Hepatocyte (in vitro differentiated cells): ENCODE results near the gene ERH. TPM values are rescaled to one million over a fixed set of nuclear protein-coding genes. Genes with fewer than 3 reads are reported as not detected.

ENCODE experiments used
- DNase-seq: peaks from one replicate; pipeline ENCODE4 v3.0.0-alpha.2; 2016; ENCODE audit warnings: low spot score
- H2AFZ ChIP-seq: fragments of 200-600 bp; sonication (generic); 2 replicates; pipeline ENCODE4 v1.6.0; 2016; ENCODE audit warnings: antibody characterized with exemption, mild to moderate bottlenecking
- H3K27ac ChIP-seq: fragments of 200-600 bp; sonication (generic); 2 replicates; pipeline ENCODE4 v1.5.1; 2016; ENCODE audit warnings: mild to moderate bottlenecking
- H3K27me3 ChIP-seq: fragments of 200-600 bp; sonication (generic); 2 replicates; pipeline ENCODE4 v1.6.1; 2016
- H3K36me3 ChIP-seq: fragments of 200-600 bp; sonication (generic); replicated peaks from 2 replicates; pipeline ENCODE4 v1.5.1; 2016; ENCODE audit warnings: low read depth; ENCODE audit not compliant: insufficient read depth
- H3K4me1 ChIP-seq: fragments of 200-600 bp; sonication (generic); 2 replicates; pipeline ENCODE4 v1.5.1; 2016; ENCODE audit warnings: mild to moderate bottlenecking, moderate library complexity; ENCODE audit not compliant: insufficient read depth
- H3K4me2 ChIP-seq: fragments of 200-600 bp; sonication (generic); 2 replicates; pipeline ENCODE4 v1.6.0; 2016
- H3K4me3 ChIP-seq: fragments of 200-600 bp; sonication (generic); 2 replicates; pipeline ENCODE4 v1.5.1; 2016; ENCODE audit warnings: mild to moderate bottlenecking
- H3K79me2 ChIP-seq: fragments of 200-600 bp; sonication (generic); 2 replicates; pipeline ENCODE4 v1.6.0; 2017; ENCODE audit warnings: mild to moderate bottlenecking
- H3K9me2 ChIP-seq: fragments of 200-600 bp; sonication (generic); replicated peaks from 2 replicates; pipeline ENCODE4 v1.6.0; 2017; ENCODE audit warnings: mild to moderate bottlenecking; ENCODE audit not compliant: insufficient read depth
- H3K9me3 ChIP-seq: fragments of 200-600 bp; sonication (generic); 2 replicates; pipeline ENCODE4 v1.5.1; 2016; ENCODE audit warnings: low read depth, mild to moderate bottlenecking
- H4K20me1 ChIP-seq: fragments of 200-600 bp; sonication (generic); 2 replicates; pipeline ENCODE4 v1.6.0; 2016; ENCODE audit warnings: mild to moderate bottlenecking; ENCODE audit not compliant: insufficient read depth, poor library complexity, severe bottlenecking
- CTCF ChIP-seq: fragments of 200-600 bp; sonication (generic); IDR thresholded peaks from 2 replicates; pipeline ENCODE4 v1.5.1; 2016; ENCODE audit warnings: antibody characterized with exemption, mild to moderate bottlenecking; ENCODE audit not compliant: poor library complexity
- EZH2 ChIP-seq: fragments of 200-600 bp; sonication (generic); IDR thresholded peaks from 2 replicates; pipeline ENCODE4 v1.6.1; 2016; ENCODE audit warnings: antibody characterized with exemption, mild to moderate bottlenecking, borderline replicate concordance
- EZH2phosphoT487 ChIP-seq: fragments of 200-600 bp; sonication (generic); IDR thresholded peaks from one replicate; pipeline ENCODE4 v1.6.1; 2018; ENCODE audit warnings: antibody characterized with exemption, mild to moderate bottlenecking, low read depth, moderate library complexity; ENCODE audit not compliant: unreplicated experiment, severe bottlenecking
- WGBS: methylation state at CpG from one replicate; pipeline ENCODE4 v1.1.6; 2016; ENCODE audit warnings: low lambda C conversion rate; ENCODE audit errors: missing lambda C conversion rate; 5-methylcytosine and 5-hydroxymethylcytosine counted together
- polyA plus RNA-seq: library from polyadenylated mRNA; unstranded; fragments of >200 nt; fragmentation: Nextera tagmentation; extraction: Ambion mirVana; gene quantifications from 2 replicates; pipeline ENCODE4 v1.2.1, GENCODE V29; 2016
- total RNA-seq: library from RNA; depleted of rRNA; stranded (reverse); fragments of >200 nt; gene quantifications from 2 replicates; pipeline ENCODE4 v1.2.3, GENCODE V29; 2014

The ERH gene
- total and polyA plus RNA-seq, 2 experiments from 2014 or later = 147 to 219 TPM

- Histone ChIP-seq H3K4me3 (no peak overlapping the region), H3K9me3 (no peaks in the 10 kb centered on the region), H2AFZ (no peak overlapping the region), H3K4me1 (no peaks in the 10 kb centered on the region), H3K79me2 (peaks cover 49% of the 10 kb centered on the region), H4K20me1 (peaks cover 4% of the 10 kb centered on the region), H3K27ac (no peak overlapping the region), H3K9me2 (no peaks in the 10 kb centered on the region), H3K27me3 (no peaks in the 10 kb centered on the region), H3K36me3 (no peaks in the 10 kb centered on the region), H3K4me2 (no peak overlapping the region)
- TF ChIP-seq CTCF = no peak
- no peak for TF ChIP-seq EZH2
- no peak for TF ChIP-seq EZH2phosphoT487
- WGBS = 93% methylated on average over 12 of the region's 12 CpGs
- no peak for DNase-seq
These were observed 41.6 kb upstream of the ERH start for GRCh38 chr14:69439521-69440270.

DNA sequence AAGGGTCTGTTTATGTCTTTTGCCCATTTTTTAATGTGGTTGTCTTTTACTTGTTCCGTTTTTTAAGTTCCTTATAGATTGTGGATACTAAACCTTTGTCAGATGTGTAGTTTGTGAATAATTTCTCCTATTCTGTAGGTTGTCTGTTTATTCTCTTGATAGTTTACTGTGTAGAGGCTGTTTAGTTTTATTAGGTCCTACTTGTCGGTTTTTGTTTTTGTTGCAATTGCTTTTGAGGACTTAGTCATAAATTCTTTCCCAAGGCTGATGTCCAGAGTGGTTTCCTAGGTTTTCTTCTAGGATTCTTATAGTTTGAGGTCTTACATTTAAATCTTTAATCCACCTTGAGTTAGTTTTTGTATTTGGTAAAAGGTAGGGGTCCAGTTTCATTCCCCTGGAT is 34.3 kb upstream of the ERH start:
- Histone ChIP-seq H3K9me2 (no peaks in the 10 kb centered on the region), H3K4me1 (no peaks in the 10 kb centered on the region), H3K27me3 (no peaks in the 10 kb centered on the region), H3K79me2 (peaks cover 74% of the 10 kb centered on the region), H3K4me3 (no peak overlapping the region), H3K36me3 (no peaks in the 10 kb centered on the region), H3K27ac (no peak overlapping the region), H3K9me3 (no peaks in the 10 kb centered on the region), H3K4me2 (no peak overlapping the region), H2AFZ (no peak overlapping the region), H4K20me1 (peaks cover 14% of the 10 kb centered on the region)
- no peak for TF ChIP-seq EZH2
- no peak for TF ChIP-seq CTCF
- no peak for TF ChIP-seq EZH2phosphoT487
- no peak for DNase-seq
- 94% methylated on average over 2 of the region's 2 CpGs for WGBS

DNA sequence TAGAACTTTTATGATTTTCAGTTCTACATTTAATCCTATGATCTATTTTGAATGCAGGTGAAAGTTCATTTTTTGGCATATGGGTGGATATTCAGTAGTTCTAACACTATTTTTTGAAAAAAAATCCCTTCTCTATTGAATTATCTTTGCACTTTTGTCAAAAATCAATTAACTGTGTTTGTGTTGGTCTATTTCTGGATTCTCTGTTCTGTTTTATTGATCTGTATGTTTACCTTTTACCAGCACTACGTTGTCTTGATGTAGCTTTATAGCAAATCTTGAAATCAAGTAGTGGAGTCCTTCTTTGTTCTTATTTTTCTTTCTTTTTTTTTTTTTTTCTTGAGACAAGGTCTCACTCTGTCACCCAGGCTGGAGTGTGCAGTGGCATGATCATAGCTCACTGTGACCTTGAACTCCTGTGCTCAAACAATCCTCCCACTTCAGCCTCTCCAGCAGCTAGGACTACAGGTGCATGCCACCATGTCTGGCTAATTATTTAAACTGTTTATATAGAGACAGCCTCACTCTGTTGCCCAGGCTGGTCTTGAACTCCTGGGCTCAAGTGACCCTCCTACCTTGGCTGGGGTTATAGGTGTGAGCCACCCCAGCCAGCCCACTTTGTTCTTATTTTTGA is 32.3 kb upstream of the ERH start:
- no peaks in the 10 kb centered on the region for H3K9me3 ChIP-seq
- peaks cover 56% of the 10 kb centered on the region for H3K79me2 ChIP-seq
- H4K20me1 ChIP-seq = peaks cover 11% of the 10 kb centered on the region
- no peak overlapping the region for H3K27ac ChIP-seq
- no peaks in the 10 kb centered on the region for H3K9me2 ChIP-seq
- no peak overlapping the region for H3K4me3 ChIP-seq
- 62% methylated on average over 1 of the region's 1 CpG for WGBS
- no peak overlapping the region for H2AFZ ChIP-seq
- H3K4me2 ChIP-seq = no peak overlapping the region
- no peak for DNase-seq
- no peaks in the 10 kb centered on the region for H3K4me1 ChIP-seq
- H3K36me3 ChIP-seq = no peaks in the 10 kb centered on the region
- H3K27me3 ChIP-seq = no peaks in the 10 kb centered on the region
- TF ChIP-seq EZH2 (no peak), CTCF (no peak), EZH2phosphoT487 (no peak)
